Stomach (tissue), 9 donors: ENCODE results near the gene TRPT1. TPM values are rescaled to one million over a fixed set of nuclear protein-coding genes. Genes with fewer than 3 reads are reported as not detected.

ENCODE experiments used
- DNase-seq, 2 donors: peaks; one replicate each; pipeline versions ENCODE4 v3.0.0 to v3.0.0-alpha.2; 2013 to 2019
- H3K27ac ChIP-seq, 5 donors: fragments of 200-600 bp in 4 of 5; sonication (generic) in 4 of 5; one replicate each; pipeline ENCODE4 v1.5.1; 2013 to 2019; ENCODE audit warnings: mild to moderate bottlenecking in 1 of 5, moderate library complexity in 1 of 5
- H3K27me3 ChIP-seq, 3 donors: fragments of 200-600 bp; sonication (generic); one replicate each; pipeline ENCODE4 v1.5.1; 2017 to 2019; ENCODE audit warnings: mixed run types in 1 of 3
- H3K36me3 ChIP-seq, 4 donors: fragments of 200-600 bp; sonication (generic); 1 replicate in 3 of 4; 2 replicates in 1 of 4; pipeline ENCODE4 v1.5.1; 2016 to 2019
- H3K4me1 ChIP-seq, 4 donors: fragments of 200-600 bp; sonication (generic); one replicate each; pipeline ENCODE4 v1.5.1; 2016 to 2019
- H3K4me3 ChIP-seq, 4 donors: fragments of 200-600 bp; sonication (generic) in 3 of 4; one replicate each; pipeline ENCODE4 v1.5.1; 2016 to 2019; ENCODE audit warnings: mild to moderate bottlenecking in 1 of 4
- H3K9me3 ChIP-seq, 4 donors: fragments of 200-600 bp; sonication (generic); one replicate each; pipeline ENCODE4 v1.5.1; 2016 to 2019
- CTCF ChIP-seq, 7 experiments: fragments of 450-650 bp in 4 of 7; fragments of 200-600 bp in 3 of 7; sonication (generic) in 3 of 7; IDR thresholded peaks; one replicate each; pipeline ENCODE4 v1.5.1; 2016 to 2019; ENCODE audit warnings: antibody characterized with exemption in 7 of 7, control low read depth in 2 of 7, mild to moderate bottlenecking in 1 of 7
- EP300 ChIP-seq: sonication (generic); formaldehyde crosslinking; IDR thresholded peaks from one replicate; pipeline ENCODE4 v1.6.1; 2017; ENCODE audit warnings: antibody characterized with exemption
- POLR2A ChIP-seq, 4 donors: fragments of 450-650 bp; IDR thresholded peaks; one replicate each; pipeline ENCODE4 v1.6.1; 2016; ENCODE audit warnings: antibody characterized with exemption in 4 of 4, control low read depth in 2 of 4, mild to moderate bottlenecking in 1 of 4, moderate library complexity in 1 of 4
- POLR2AphosphoS5 ChIP-seq, 3 donors: sonication (generic); formaldehyde crosslinking; IDR thresholded peaks; one replicate each; pipeline ENCODE4 v1.6.1; 2016; ENCODE audit warnings: antibody characterized with exemption in 3 of 3
- WGBS, 5 donors: extraction: QIAGEN DNeasy Blood & Tissue Kit in 3 of 5; methylation state at CpG; one replicate each; pipeline versions ENCODE4 v1.1.5 to v1.1.7; 2013 to 2018; 5-methylcytosine and 5-hydroxymethylcytosine counted together
- intact Hi-C: fragments of 100-400 bp; cut with DNase I; formaldehyde crosslinking; loops from one replicate; pipeline ENCODE4 v1.15.1; 2023; ENCODE audit warnings: low total_unique reads
- polyA plus RNA-seq, 3 donors: library from polyadenylated mRNA; stranded (reverse); fragments of 200-250 nt; gene quantifications; one replicate each; pipeline ENCODE4 v1.2.3, GENCODE V29; 2013
- total RNA-seq, 5 donors: library from RNA; depleted of rRNA; stranded (reverse); fragments of >200 nt; gene quantifications; one replicate each; pipeline versions ENCODE4 v1.1.0 to v1.2.3, GENCODE V29; 2014 to 2016
- donor health status: healthy with polysubstance abuse.
- donor health status: Bipolar disorder and iron deficiency.
- donor health status: healthy.

TRPT1 gene
- total and polyA plus RNA-seq, 8 donors, result 15.2 to 425 (median 77.8) TPM

GRCh38 chr11:64176751-64177150, 49.2 kb downstream of the TRPT1 start:
- H3K9me3 ChIP-seq, result no peaks in the 10 kb centered on the region
- no peak for DNase-seq
- no peaks in the 10 kb centered on the region for H3K36me3 ChIP-seq
- H3K27me3 ChIP-seq, result no peaks in the 10 kb centered on the region
- H3K27ac ChIP-seq, result no peak overlapping the region
- intact Hi-C loops, result no loop called here
- no peak overlapping the region for H3K4me3 ChIP-seq
- TF ChIP-seq EP300, result no peak
- TF ChIP-seq POLR2A (IDR thresholded peaks at IDR 0.05), result no peak
- TF ChIP-seq POLR2AphosphoS5 (IDR thresholded peaks at IDR 0.05), result no peak
- TF ChIP-seq CTCF (IDR thresholded peaks at IDR 0.05), result no peak
- H3K4me1 ChIP-seq, result peaks cover 11 to 14% (median 13%) of the 10 kb centered on the region in 4 donors
- 84 to 89% (median 85%) methylated on average over 8 of the region's 8 CpGs for WGBS, 5 donors

Other genes starting within 250 kb of the TRPT1 start
- gene OTUB1, start 239.7 kb downstream of the TRPT1 start, total RNA-seq, result 100 to 1,000 TPM in 1 of 5 donors, 10 to 100 TPM in 4; 33.6 to 161 (median 40.3) TPM
- 10 to 100 TPM; 62.3 to 74.2 (median 64.8) TPM for gene OTUB1, start 239.7 kb downstream of the TRPT1 start, polyA plus RNA-seq
- gene FLRT1, start 190.3 kb downstream of the TRPT1 start, total RNA-seq, result 1 to 10 TPM in 1 of 5 donors, under 1 TPM in 1, not detected in 3; 0.73 to 1.3 TPM
- gene FLRT1, start 190.3 kb downstream of the TRPT1 start, polyA plus RNA-seq, result under 1 TPM in 2 of 3 donors, not detected in 1; 0.12 to 0.28 TPM
- 10 to 100 TPM; 18.0 to 52.1 (median 41.2) TPM for gene MACROD1, start 60.1 kb downstream of the TRPT1 start, total RNA-seq
- gene MACROD1, start 60.1 kb downstream of the TRPT1 start, polyA plus RNA-seq, result 100 to 1,000 TPM in 2 of 3 donors, 10 to 100 TPM in 1; 59.1 to 283 (median 156) TPM
- 100 to 1,000 TPM in 1 of 5 donors, 10 to 100 TPM in 4; 27.4 to 259 (median 68.1) TPM for gene STIP1, start 40.0 kb downstream of the TRPT1 start, total RNA-seq
- gene STIP1, start 40.0 kb downstream of the TRPT1 start, polyA plus RNA-seq, result 10 to 100 TPM; 51.5 to 56.2 (median 53.2) TPM
- gene FERMT3, start 19.5 kb downstream of the TRPT1 start, total RNA-seq, result 10 to 100 TPM; 11.9 to 30.3 (median 17.9) TPM
- gene FERMT3, start 19.5 kb downstream of the TRPT1 start, polyA plus RNA-seq, result 10 to 100 TPM; 12.4 to 31.9 (median 19.5) TPM
- gene NUDT22, start 88 bp upstream of the TRPT1 start, total RNA-seq, result 100 to 1,000 TPM in 4 of 5 donors, 10 to 100 TPM in 1; 35.1 to 363 (median 124) TPM
- gene NUDT22, start 88 bp upstream of the TRPT1 start, polyA plus RNA-seq, result 100 to 1,000 TPM in 1 of 3 donors, 10 to 100 TPM in 2; 62.4 to 143 (median 76.2) TPM
- 10 to 100 TPM in 4 of 5 donors, 1 to 10 TPM in 1; 8.3 to 61.8 (median 14.9) TPM for gene DNAJC4, start 4.4 kb upstream of the TRPT1 start, total RNA-seq
- gene DNAJC4, start 4.4 kb upstream of the TRPT1 start, polyA plus RNA-seq, result 100 to 1,000 TPM in 2 of 3 donors, 10 to 100 TPM in 1; 69.8 to 115 (median 106) TPM
- 100 to 1,000 TPM in 1 of 5 donors, 10 to 100 TPM in 3, 1 to 10 TPM in 1; 2.9 to 167 (median 17.4) TPM for gene VEGFB, start 8.4 kb upstream of the TRPT1 start, total RNA-seq
- 100 to 1,000 TPM in 1 of 3 donors, 10 to 100 TPM in 2; 86.4 to 132 (median 97.7) TPM for gene VEGFB, start 8.4 kb upstream of the TRPT1 start, polyA plus RNA-seq
- 10 to 100 TPM; 15.2 to 66.8 (median 47.7) TPM for gene FKBP2, start 14.9 kb upstream of the TRPT1 start, total RNA-seq
- gene FKBP2, start 14.9 kb upstream of the TRPT1 start, polyA plus RNA-seq, result 100 to 1,000 TPM; 140 to 257 (median 251) TPM
- gene PPP1R14B, start 20.8 kb upstream of the TRPT1 start, total RNA-seq, result 100 to 1,000 TPM in 1 of 5 donors, 10 to 100 TPM in 4; 39.3 to 179 (median 65.9) TPM
- gene PPP1R14B, start 20.8 kb upstream of the TRPT1 start, polyA plus RNA-seq, result 100 to 1,000 TPM in 2 of 3 donors, 10 to 100 TPM in 1; 80.6 to 234 (median 190) TPM
- 100 to 1,000 TPM in 1 of 5 donors, 10 to 100 TPM in 4; 14.0 to 154 (median 27.4) TPM for gene PLCB3, start 25.3 kb upstream of the TRPT1 start, total RNA-seq
- 10 to 100 TPM; 12.2 to 14.3 (median 14.1) TPM for gene PLCB3, start 25.3 kb upstream of the TRPT1 start, polyA plus RNA-seq
- 100 to 1,000 TPM in 1 of 5 donors, 10 to 100 TPM in 4; 40.4 to 343 (median 70.1) TPM for gene BAD, start 58.5 kb upstream of the TRPT1 start, total RNA-seq
- gene BAD, start 58.5 kb upstream of the TRPT1 start, polyA plus RNA-seq, result 100 to 1,000 TPM; 114 to 207 (median 137) TPM
- gene GPR137, start 59.7 kb upstream of the TRPT1 start, total RNA-seq, result 10 to 100 TPM in 2 of 5 donors, 1 to 10 TPM in 3; 2.9 to 58.8 (median 8.5) TPM
- gene GPR137, start 59.7 kb upstream of the TRPT1 start, polyA plus RNA-seq, result 10 to 100 TPM; 18.8 to 23.4 (median 21.2) TPM
- gene KCNK4, start 65.1 kb upstream of the TRPT1 start, total RNA-seq, result not detected
- not detected for gene KCNK4, start 65.1 kb upstream of the TRPT1 start, polyA plus RNA-seq
- gene CATSPERZ, start 74.2 kb upstream of the TRPT1 start, total RNA-seq, result 10 to 100 TPM in 1 of 5 donors, not detected in 4; 11.3 TPM
- gene CATSPERZ, start 74.2 kb upstream of the TRPT1 start, polyA plus RNA-seq, result 1 to 10 TPM in 2 of 3 donors, under 1 TPM in 1; 0.18 to 5.2 (median 1.7) TPM
- gene ESRRA, start 79.3 kb upstream of the TRPT1 start, total RNA-seq, result 100 to 1,000 TPM in 3 of 5 donors, 10 to 100 TPM in 2; 45.5 to 685 (median 142) TPM
- gene ESRRA, start 79.3 kb upstream of the TRPT1 start, polyA plus RNA-seq, result 10 to 100 TPM; 63.5 to 86.6 (median 82.5) TPM
- gene TRMT112, start 91.4 kb upstream of the TRPT1 start, total RNA-seq, result 100 to 1,000 TPM in 2 of 5 donors, 10 to 100 TPM in 3; 50.8 to 181 (median 99.9) TPM
- 100 to 1,000 TPM; 271 to 337 (median 328) TPM for gene TRMT112, start 91.4 kb upstream of the TRPT1 start, polyA plus RNA-seq
- 100 to 1,000 TPM in 3 of 5 donors, 10 to 100 TPM in 1, 1 to 10 TPM in 1; 9.3 to 254 (median 125) TPM for gene PRDX5, start 91.9 kb upstream of the TRPT1 start, total RNA-seq
- 100 to 1,000 TPM; 462 to 725 (median 673) TPM for gene PRDX5, start 91.9 kb upstream of the TRPT1 start, polyA plus RNA-seq
- gene CCDC88B, start 114.0 kb upstream of the TRPT1 start, total RNA-seq, result 100 to 1,000 TPM in 1 of 5 donors, 10 to 100 TPM in 1, 1 to 10 TPM in 3; 1.8 to 137 (median 7.6) TPM
- gene CCDC88B, start 114.0 kb upstream of the TRPT1 start, polyA plus RNA-seq, result 10 to 100 TPM; 37.4 to 57.7 (median 38.8) TPM
- gene RPS6KA4, start 133.0 kb upstream of the TRPT1 start, total RNA-seq, result 100 to 1,000 TPM in 1 of 5 donors, 10 to 100 TPM in 4; 15.4 to 103 (median 81.1) TPM
- 10 to 100 TPM; 18.5 to 22.8 (median 20.2) TPM for gene RPS6KA4, start 133.0 kb upstream of the TRPT1 start, polyA plus RNA-seq